ENCODE measurements around the gene GABRD.

GABRD gene

GRCh38 chr1:1994536-1994935 lies 24.6 kb upstream of the GABRD start:
- no peak for DNase-seq (ENCODE audit: extremely low read depth, low read depth)
- no peak for TF ChIP-seq CTCF (IDR thresholded peaks at IDR 0.05; ENCODE audit: low read depth, low read length, missing control alignments)
- H3K4me3 ChIP-seq (replicated peaks; ENCODE audit: low read depth, low read length): no peak overlapping the region

- DNase-seq (ENCODE audit: extremely low read depth, low read depth): peak; percentile 10
- no peak for TF ChIP-seq CTCF (IDR thresholded peaks at IDR 0.05; ENCODE audit: low read depth, low read length, missing control alignments)
- H3K4me3 ChIP-seq (replicated peaks; ENCODE audit: low read depth, low read length): no peak overlapping the region
These were observed 22.9 kb upstream of the GABRD start for GRCh38 chr1:1996207-1996651.

- DNase-seq (ENCODE audit: extremely low read depth, low read depth): no peak
- TF ChIP-seq CTCF (IDR thresholded peaks at IDR 0.05; ENCODE audit: low read depth, low read length, missing control alignments): no peak
- H3K4me3 ChIP-seq (replicated peaks; ENCODE audit: low read depth, low read length): no peak overlapping the region
These were observed 21.6 kb upstream of the GABRD start for GRCh38 chr1:1997576-1997975.

GRCh38 chr1:2000432-2000831 lies 18.7 kb upstream of the GABRD start:
- no peak overlapping the region for H3K4me3 ChIP-seq (replicated peaks; ENCODE audit: low read depth, low read length)
- TF ChIP-seq CTCF (IDR thresholded peaks at IDR 0.05; ENCODE audit: low read depth, low read length, missing control alignments): no peak
- DNase-seq (ENCODE audit: extremely low read depth, low read depth): no peak

GRCh38 chr1:2000850-2001249 lies 18.3 kb upstream of the GABRD start:
- DNase-seq (ENCODE audit: extremely low read depth, low read depth): no peak
- no peak overlapping the region for H3K4me3 ChIP-seq (replicated peaks; ENCODE audit: low read depth, low read length)
- no peak for TF ChIP-seq CTCF (IDR thresholded peaks at IDR 0.05; ENCODE audit: low read depth, low read length, missing control alignments)

- no peak for DNase-seq (ENCODE audit: extremely low read depth, low read depth)
- no peak for TF ChIP-seq CTCF (IDR thresholded peaks at IDR 0.05; ENCODE audit: low read depth, low read length, missing control alignments)
- no peak overlapping the region for H3K4me3 ChIP-seq (replicated peaks; ENCODE audit: low read depth, low read length)
These were observed 17.3 kb upstream of the GABRD start for GRCh38 chr1:2001773-2002411.

All from HFF-Myc (cell line).